ENCODE results near the gene GMDS. TPM values are rescaled to one million over a fixed set of nuclear protein-coding genes. Genes with fewer than 3 reads are reported as not detected.

Gene GMDS
- total and polyA plus RNA-seq, 2 of the 8 experiments (the other 6 are each of a cell fraction or from before 2014, with no cell fraction given): 16.8 to 50.0 TPM

- Histone ChIP-seq H3K9me3 (ENCODE audit: insufficient read depth in 2 of 2, low read depth in 1 of 2, low read length in 1 of 2) (no peaks in the 10 kb centered on the region), H2AK5ac (ENCODE audit: low read depth, low read length) (no peak overlapping the region), H3K23me2 (ENCODE audit: low read depth, low read length) (no peaks in the 10 kb centered on the region), H4K5ac (ENCODE audit: insufficient read length, low read depth, low read length) (no peak overlapping the region), H3K4me2 (ENCODE audit: insufficient read depth in 1 of 2, low read depth in 2 of 2, low read length in 2 of 2) (no peak overlapping the region), H2BK12ac (ENCODE audit: low read depth, low read length) (no peak overlapping the region), H3K79me2 (ENCODE audit: control insufficient read depth in 1 of 2, insufficient read depth in 2 of 2, low read length in 2 of 2) (no peaks in the 10 kb centered on the region), H3K9ac (replicated peaks in 1 of 4; ENCODE audit: extremely low read depth in 1 of 4, low read depth in 3 of 4, low read length in 3 of 4) (no peak overlapping the region), H3K27ac (ENCODE audit: low read depth, low read length) (no peak overlapping the region), H3K14ac (ENCODE audit: insufficient read length) (no peak overlapping the region), H3K79me1 (ENCODE audit: low read depth, low read length) (no peaks in the 10 kb centered on the region; the same call in 1 of the 2 replicates), H2AFZ (ENCODE audit: low read length) (no peak overlapping the region), H3K4me1 (replicated peaks in 1 of 4; ENCODE audit: control insufficient read depth in 3 of 4, insufficient read depth in 4 of 4, low read length in 3 of 4) (no peaks in the 10 kb centered on the region), H3K4ac (replicated peaks; ENCODE audit: insufficient read length, low read depth, low read length) (no peak overlapping the region), H2BK15ac (ENCODE audit: low read length) (no peak overlapping the region), H3K4me3 (ENCODE audit: extremely low read depth in 1 of 4, insufficient read depth in 2 of 4, low read depth in 3 of 4, low read length in 4 of 4) (no peak overlapping the region), H3K36me3 (ENCODE audit: control insufficient read depth in 2 of 4, insufficient read depth in 4 of 4, low read length in 3 of 4) (no peaks in the 10 kb centered on the region), H4K20me1 (replicated peaks in 1 of 2; ENCODE audit: control insufficient read depth in 1 of 2, insufficient read depth in 2 of 2, low read length in 2 of 2) (no peaks in the 10 kb centered on the region), H2BK5ac (ENCODE audit: low read depth, low read length) (no peak overlapping the region), H4K91ac (replicated peaks; ENCODE audit: insufficient read length, low read length) (no peak overlapping the region), H4K8ac (ENCODE audit: extremely low read depth, insufficient read depth, low read length) (no peak overlapping the region), H3K27me3 (replicated peaks in 1 of 4; ENCODE audit: control insufficient read depth in 3 of 4, extremely low read depth in 1 of 4, insufficient read depth in 3 of 4, low read length in 3 of 4) (no peaks in the 10 kb centered on the region), H2BK120ac (replicated peaks; ENCODE audit: low read depth, low read length) (no peak overlapping the region), H3K18ac (ENCODE audit: extremely low read depth, low read length) (no peak overlapping the region), H3K23ac (ENCODE audit: insufficient read length) (no peak overlapping the region), H2BK20ac (ENCODE audit: low read length) (no peak overlapping the region), H3K56ac (replicated peaks; ENCODE audit: insufficient read length, low read depth, low read length) (no peak overlapping the region)
- no peak for DNase-seq (ENCODE audit: low read depth in 1 of 2, low spot score in 2 of 2)
- FAIRE-seq: no peak
- ChIA-PET POLR2A (ENCODE audit: partially characterized antibody) (interaction anchor here (0.8 kb wide), 1 partner anchor 13 kb away, joined by 3 read pairs; no protein-coding TSS in a partner anchor), CTCF (ENCODE audit: partially characterized antibody) (interaction anchor here (1.1 kb wide), 1 partner anchor 17 kb away, joined by 3 read pairs; no protein-coding TSS in a partner anchor)
- no peak for TF ChIP-seq RXRA (IDR thresholded peaks at IDR 0.05; ENCODE audit: insufficient read depth, low read depth, low read length)
- no peak for TF ChIP-seq KDM1A (IDR thresholded peaks at IDR 0.05; ENCODE audit: borderline replicate concordance, low read length)
- no peak for TF ChIP-seq SIRT6 (IDR thresholded peaks at IDR 0.05; ENCODE audit: low read length)
- TF ChIP-seq ZNF274 (IDR thresholded peaks at IDR 0.05; ENCODE audit: borderline replicate concordance, extremely low read depth, low read length): no peak
- TF ChIP-seq USF2 (IDR thresholded peaks at IDR 0.05; ENCODE audit: low read length): no peak
- TF ChIP-seq GTF2F1 (IDR thresholded peaks at IDR 0.05; ENCODE audit: borderline replicate concordance, low read depth, low read length): no peak
- no peak for TF ChIP-seq TAF1 (IDR thresholded peaks at IDR 0.05; ENCODE audit: low read depth, low read length)
- TF ChIP-seq PHF8 (conservative IDR thresholded peaks at IDR 0.05; ENCODE audit: low read depth, low read length): no peak
- no peak for TF ChIP-seq EP300 (IDR thresholded peaks at IDR 0.05; ENCODE audit: borderline replicate concordance in 1 of 2, low read depth in 2 of 2, low read length in 2 of 2)
- TF ChIP-seq MAX (IDR thresholded peaks at IDR 0.05): no peak
- no peak for TF ChIP-seq E2F6 (IDR thresholded peaks at IDR 0.05)
- 85% methylated on average over 2 of the region's 2 CpGs; no CpG with 5 or more reads in 1 of the 2 experiments for WGBS, 2 experiments (ENCODE audit: extremely low coverage in 1 of 2, insufficient coverage in 1 of 2, insufficient read length in 1 of 2, insufficient replicate concordance in 2 of 2, low coverage in 1 of 2, low lambda C conversion rate in 2 of 2, missing lambda C conversion rate in 1 of 2)
Observed at GRCh38 chr6:1679688-1680068, 565.7 kb downstream of the GMDS start.
